HepG2 (cell line): ENCODE measurements around the gene UBC. TPM values are rescaled to one million over a fixed set of nuclear protein-coding genes. Genes with fewer than 3 reads are reported as not detected.
A peak's percentile ranks its signal among the peaks of the same experiment; 100 is the strongest.

ENCODE experiments used
- ELF3 ChIP-seq: IDR thresholded peaks from 2 replicates; pipeline ENCODE4 v1.6.1; 2016; ENCODE audit warnings: missing genetic modification reagents, missing compliant biosample characterization
- GFI1 ChIP-seq: sonication (generic); formaldehyde crosslinking; IDR thresholded peaks from 2 replicates; pipeline ENCODE4 v1.5.0; 2020; ENCODE audit warnings: missing genetic modification reagents, mild to moderate bottlenecking, borderline replicate concordance
- IRX3 ChIP-seq: sonication (generic); formaldehyde crosslinking; IDR thresholded peaks from 2 replicates; pipeline ENCODE4 v1.8.1; 2023; ENCODE audit warnings: mild to moderate bottlenecking, low read depth, missing genetic modification reagents, borderline replicate concordance
- KDM4B ChIP-seq: sonication (generic); formaldehyde crosslinking; IDR thresholded peaks from 2 replicates; pipeline ENCODE4 v1.4.0; 2020; ENCODE audit warnings: missing genetic modification reagents
- NKX3-1 ChIP-seq: sonication (generic); formaldehyde crosslinking; IDR thresholded peaks from 2 replicates; pipeline ENCODE4 v1.5.0; 2020; ENCODE audit warnings: missing genetic modification reagents
- RAD21 ChIP-seq: fragments of 450-650 bp; formaldehyde crosslinking; IDR thresholded peaks from 2 replicates; pipeline ENCODE4 v1.5.0; 2020; ENCODE audit warnings: mild to moderate bottlenecking
- TEAD2 ChIP-seq: sonication (generic); formaldehyde crosslinking; IDR thresholded peaks from 2 replicates; pipeline ENCODE4 v1.9.0; 2021; ENCODE audit warnings: missing genetic modification reagents
- ZBTB4 ChIP-seq: sonication (generic); formaldehyde crosslinking; IDR thresholded peaks from 2 replicates; pipeline ENCODE4 v1.4.0; 2020; ENCODE audit warnings: missing genetic modification reagents, mild to moderate bottlenecking, borderline replicate concordance
- ZNF225 ChIP-seq: sonication (generic); formaldehyde crosslinking; IDR thresholded peaks from 2 replicates; pipeline ENCODE4 v1.4.0; 2020; ENCODE audit warnings: mild to moderate bottlenecking, missing genetic modification reagents
- ZNF256 ChIP-seq: sonication (generic); formaldehyde crosslinking; conservative IDR thresholded peaks from 2 replicates; pipeline ENCODE4 v1.4.0; 2020; ENCODE audit warnings: missing genetic modification reagents
- ZNF276 ChIP-seq: sonication (generic); formaldehyde crosslinking; IDR thresholded peaks from 2 replicates; pipeline ENCODE4 v1.4.0; 2020; ENCODE audit warnings: mild to moderate bottlenecking, low read depth, missing genetic modification reagents
- ZNF292 ChIP-seq: sonication (generic); formaldehyde crosslinking; IDR thresholded peaks from 2 replicates; pipeline ENCODE4 v1.8.1; 2022; ENCODE audit warnings: mild to moderate bottlenecking, low read depth, missing genetic modification reagents, borderline replicate concordance
- ZSCAN30 ChIP-seq: sonication (generic); formaldehyde crosslinking; IDR thresholded peaks from 2 replicates; pipeline ENCODE4 v1.5.0; 2020; ENCODE audit warnings: mild to moderate bottlenecking, missing genetic modification reagents
- polyA plus RNA-seq, 8 experiments: library from polyadenylated mRNA; depleted of rRNA in 3 of 8; stranded (reverse) in 7 of 8; unstranded in 1 of 8; fragments of >200 nt; fragmentation: Illumina TruSeq in 4 of 8; extraction: Trizol in 4 of 8; gene quantifications; 2 replicates each; pipeline versions ENCODE4 v1.2.1 to v1.2.3, GENCODE V29; 2011 to 2016; ENCODE audit warnings: low read depth in 4 of 8, missing spikeins in 1 of 8, mixed read lengths in 1 of 8; ENCODE audit not compliant: insufficient read depth in 1 of 8
- total RNA-seq, 5 experiments: library from RNA; depleted of rRNA; stranded (reverse); fragments of >200 nt; fragmentation: Illumina TruSeq; extraction: Trizol; gene quantifications; 2 replicates each; pipeline ENCODE4 v1.2.3, GENCODE V29; 2016; ENCODE audit warnings: low read depth in 1 of 5
- TF ChIP-seq, protein P1 (sequence below), 2 experiments: sonication (generic) in 1 of 2; formaldehyde crosslinking in 1 of 2; IDR thresholded peaks; 2 replicates each; pipeline versions ENCODE4 v1.4.0 to v1.6.1; 2018 to 2020; ENCODE audit warnings: missing genetic modification reagents in 2 of 2, borderline replicate concordance in 1 of 2, low read depth in 1 of 2, mild to moderate bottlenecking in 1 of 2, missing biosample characterization in 1 of 2
- TF ChIP-seq, protein P2 (sequence below): sonication (generic); formaldehyde crosslinking; IDR thresholded peaks from 2 replicates; pipeline ENCODE4 v1.5.0; 2020; ENCODE audit warnings: missing genetic modification reagents
- TF ChIP-seq, protein P3 (sequence below): sonication (generic); formaldehyde crosslinking; IDR thresholded peaks from 2 replicates; pipeline ENCODE4 v1.4.0; 2020; ENCODE audit warnings: missing genetic modification reagents, borderline replicate concordance

Gene UBC
- total and polyA plus RNA-seq, 2 of the 13 experiments (the other 11 are each of a cell fraction or from before 2014, with no cell fraction given) = 805 to 1,432 TPM

DNA sequence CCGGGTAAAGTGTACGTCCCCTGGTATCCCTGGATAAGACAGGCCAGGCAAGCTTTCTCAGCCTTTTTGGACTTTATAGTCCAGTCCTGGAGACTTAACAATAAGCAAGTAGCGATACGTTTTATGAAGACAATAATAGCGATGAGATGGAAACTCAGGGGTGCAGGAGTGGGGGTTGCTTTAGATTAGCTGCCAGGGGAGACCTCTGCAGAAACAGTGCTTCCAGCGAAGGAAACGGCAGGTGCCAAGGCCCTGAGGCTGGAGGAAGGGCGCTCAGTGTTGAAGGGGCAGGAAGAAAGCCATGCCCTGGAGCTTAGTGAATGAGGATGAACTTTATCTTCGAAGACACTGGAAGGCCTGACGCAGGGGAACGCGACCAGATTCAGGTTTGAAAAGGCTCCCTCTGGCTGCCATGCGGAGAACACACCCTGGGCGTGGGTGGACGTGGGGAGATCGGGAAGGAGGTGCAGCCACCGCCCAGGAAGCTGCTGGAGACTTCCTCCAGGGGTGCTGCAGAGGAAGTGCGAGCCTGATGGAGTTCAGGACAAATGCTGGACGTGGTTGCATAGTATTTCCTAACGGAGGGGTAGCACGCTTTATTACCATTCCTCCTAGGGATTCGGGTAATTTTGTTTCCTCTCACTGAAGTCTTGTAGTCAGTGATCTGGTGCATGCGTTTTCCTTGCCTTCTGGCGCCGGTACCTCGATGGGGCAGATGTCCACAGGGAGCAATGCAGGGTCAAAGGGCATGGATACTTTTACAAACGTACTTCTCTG is 26.1 kb upstream of the UBC start (continued):
- TF ChIP-seq RAD21 (CRISPR knock-in tag) (peak; percentile 17; the same call in 1 of the 2 replicates), ZNF292 (CRISPR knock-in tag) (peak; percentile 41; the same call in 1 of the 2 replicates), ELF3 (CRISPR knock-in tag) (peak; percentile 76), ZNF276 (CRISPR knock-in tag) (peak; percentile 80; the same call in 1 of the 2 replicates), GFI1 (no peak), TEAD2 (CRISPR knock-in tag) (no peak), ZNF256 (CRISPR knock-in tag) (no peak; the same call in 1 of the 2 replicates), ZSCAN30 (CRISPR knock-in tag) (no peak; the same call in 1 of the 2 replicates), IRX3 (CRISPR knock-in tag) (0 out of 2 replicates have a peak, but pooled peaks have one; percentile 28), KDM4B (CRISPR knock-in tag) (peak; percentile 53; the same call in 1 of the 2 replicates), NKX3-1 (no peak), ZBTB4 (no peak), ZNF225 (CRISPR knock-in tag) (no peak)
- TF ChIP-seq, protein P1, sequence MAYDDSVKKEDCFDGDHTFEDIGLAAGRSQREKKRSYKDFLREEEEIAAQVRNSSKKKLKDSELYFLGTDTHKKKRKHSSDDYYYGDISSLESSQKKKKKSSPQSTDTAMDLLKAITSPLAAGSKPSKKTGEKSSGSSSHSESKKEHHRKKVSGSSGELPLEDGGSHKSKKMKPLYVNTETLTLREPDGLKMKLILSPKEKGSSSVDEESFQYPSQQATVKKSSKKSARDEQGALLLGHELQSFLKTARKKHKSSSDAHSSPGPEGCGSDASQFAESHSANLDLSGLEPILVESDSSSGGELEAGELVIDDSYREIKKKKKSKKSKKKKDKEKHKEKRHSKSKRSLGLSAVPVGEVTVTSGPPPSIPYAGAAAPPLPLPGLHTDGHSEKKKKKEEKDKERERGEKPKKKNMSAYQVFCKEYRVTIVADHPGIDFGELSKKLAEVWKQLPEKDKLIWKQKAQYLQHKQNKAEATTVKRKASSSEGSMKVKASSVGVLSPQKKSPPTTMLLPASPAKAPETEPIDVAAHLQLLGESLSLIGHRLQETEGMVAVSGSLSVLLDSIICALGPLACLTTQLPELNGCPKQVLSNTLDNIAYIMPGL (CRISPR knock-in tag; IDR thresholded peaks at IDR 0.05; ENCODE audit: borderline replicate concordance in 1 of 2, low read depth in 1 of 2) = peak; percentile 47 to 96; a peak in 3 of 4 replicates
- TF ChIP-seq, protein P2, sequence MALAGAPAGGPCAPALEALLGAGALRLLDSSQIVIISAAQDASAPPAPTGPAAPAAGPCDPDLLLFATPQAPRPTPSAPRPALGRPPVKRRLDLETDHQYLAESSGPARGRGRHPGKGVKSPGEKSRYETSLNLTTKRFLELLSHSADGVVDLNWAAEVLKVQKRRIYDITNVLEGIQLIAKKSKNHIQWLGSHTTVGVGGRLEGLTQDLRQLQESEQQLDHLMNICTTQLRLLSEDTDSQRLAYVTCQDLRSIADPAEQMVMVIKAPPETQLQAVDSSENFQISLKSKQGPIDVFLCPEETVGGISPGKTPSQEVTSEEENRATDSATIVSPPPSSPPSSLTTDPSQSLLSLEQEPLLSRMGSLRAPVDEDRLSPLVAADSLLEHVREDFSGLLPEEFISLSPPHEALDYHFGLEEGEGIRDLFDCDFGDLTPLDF (CRISPR knock-in tag) = no peak
- TF ChIP-seq, protein P3, sequence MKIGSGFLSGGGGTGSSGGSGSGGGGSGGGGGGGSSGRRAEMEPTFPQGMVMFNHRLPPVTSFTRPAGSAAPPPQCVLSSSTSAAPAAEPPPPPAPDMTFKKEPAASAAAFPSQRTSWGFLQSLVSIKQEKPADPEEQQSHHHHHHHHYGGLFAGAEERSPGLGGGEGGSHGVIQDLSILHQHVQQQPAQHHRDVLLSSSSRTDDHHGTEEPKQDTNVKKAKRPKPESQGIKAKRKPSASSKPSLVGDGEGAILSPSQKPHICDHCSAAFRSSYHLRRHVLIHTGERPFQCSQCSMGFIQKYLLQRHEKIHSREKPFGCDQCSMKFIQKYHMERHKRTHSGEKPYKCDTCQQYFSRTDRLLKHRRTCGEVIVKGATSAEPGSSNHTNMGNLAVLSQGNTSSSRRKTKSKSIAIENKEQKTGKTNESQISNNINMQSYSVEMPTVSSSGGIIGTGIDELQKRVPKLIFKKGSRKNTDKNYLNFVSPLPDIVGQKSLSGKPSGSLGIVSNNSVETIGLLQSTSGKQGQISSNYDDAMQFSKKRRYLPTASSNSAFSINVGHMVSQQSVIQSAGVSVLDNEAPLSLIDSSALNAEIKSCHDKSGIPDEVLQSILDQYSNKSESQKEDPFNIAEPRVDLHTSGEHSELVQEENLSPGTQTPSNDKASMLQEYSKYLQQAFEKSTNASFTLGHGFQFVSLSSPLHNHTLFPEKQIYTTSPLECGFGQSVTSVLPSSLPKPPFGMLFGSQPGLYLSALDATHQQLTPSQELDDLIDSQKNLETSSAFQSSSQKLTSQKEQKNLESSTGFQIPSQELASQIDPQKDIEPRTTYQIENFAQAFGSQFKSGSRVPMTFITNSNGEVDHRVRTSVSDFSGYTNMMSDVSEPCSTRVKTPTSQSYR (CRISPR knock-in tag) = no peak
